Endometrium (tissue), 2 donors: ENCODE data around the gene BTBD9.

ENCODE experiments used
- FAIRE-seq: peaks from 2 replicates; lab custom pipeline; 2012; peaks lifted over from hg19 to GRCh38; lab: Jason Lieb, UNC
- donor health status: control.
- donor health status: control.

BTBD9 gene

DNA sequence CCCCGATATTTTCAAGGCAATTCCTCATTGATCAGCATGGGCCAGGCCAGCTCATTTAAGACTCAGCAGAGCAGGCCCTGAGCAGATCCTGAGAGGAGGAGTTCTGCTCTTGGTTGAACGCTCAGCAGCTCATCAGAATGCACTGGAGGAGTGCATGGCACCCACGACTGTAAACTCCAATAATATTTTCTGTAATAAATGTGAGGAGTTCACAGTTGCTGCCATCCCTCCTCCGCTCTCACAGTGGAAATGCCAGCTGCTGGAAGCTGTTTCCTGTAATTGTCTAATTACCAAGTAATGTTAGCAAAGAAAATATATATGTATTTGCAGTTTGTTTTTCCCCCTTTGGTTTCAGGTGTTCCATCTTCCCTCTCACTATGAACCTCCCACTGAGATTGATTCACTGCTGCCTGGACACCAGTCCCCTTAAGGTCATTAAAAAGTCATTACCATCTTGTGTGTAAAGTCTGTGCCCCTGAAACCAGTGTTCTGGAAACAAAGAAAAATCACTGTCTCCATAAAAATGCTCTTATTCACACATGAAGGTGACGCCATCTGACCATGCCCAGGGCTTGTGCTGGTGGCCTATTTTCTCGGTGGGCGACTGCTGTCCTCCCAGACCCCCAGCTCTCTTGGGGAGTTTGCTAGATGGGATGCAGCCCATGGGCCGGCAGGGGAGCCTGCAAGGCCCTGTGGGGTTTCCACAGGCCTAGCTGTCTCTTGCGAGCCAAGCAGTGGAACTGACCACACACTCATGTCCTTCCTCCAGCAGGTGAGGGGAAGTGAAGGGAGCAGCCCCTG lies 446.0 kb downstream of the BTBD9 start:
- FAIRE-seq, result no peak

DNA sequence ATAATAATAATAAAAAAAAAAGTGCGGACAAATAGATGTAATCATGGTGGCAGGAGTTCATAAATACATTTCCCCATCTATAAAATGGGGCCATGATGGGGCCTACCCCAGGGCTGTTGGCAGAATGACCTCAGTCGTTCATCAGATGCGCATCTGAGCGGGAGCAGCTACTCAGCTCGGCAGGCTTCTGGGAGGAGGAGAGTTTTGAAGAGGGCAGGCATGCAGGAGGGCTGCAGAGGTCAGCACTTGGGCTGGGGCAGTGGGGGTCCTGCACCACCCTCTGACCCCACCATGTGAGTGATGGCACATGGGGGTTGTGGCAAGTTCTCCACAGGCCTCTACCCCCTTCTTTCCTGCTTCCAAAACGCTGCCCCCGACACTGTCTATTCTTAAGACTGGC lies 446.7 kb downstream of the BTBD9 start:
- no peak for FAIRE-seq

DNA sequence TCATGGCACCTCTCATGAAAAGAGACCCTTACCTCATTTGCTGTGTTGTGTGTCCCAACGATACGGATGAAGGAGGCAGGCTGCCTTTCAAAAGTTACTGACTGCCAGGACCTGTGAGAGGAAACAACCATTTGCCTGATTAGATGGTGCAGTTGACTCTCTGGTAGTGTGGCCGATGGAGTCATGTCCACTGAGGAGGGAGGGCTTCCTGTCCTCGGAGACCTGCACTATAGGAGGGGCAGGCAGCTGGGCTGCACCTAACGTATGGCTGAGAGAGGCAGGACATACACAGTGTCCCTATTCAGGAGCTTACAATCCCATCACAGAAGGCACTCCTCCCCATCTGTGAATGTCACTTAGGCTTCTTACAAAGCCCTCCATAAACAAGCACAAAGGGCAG lies 447.2 kb downstream of the BTBD9 start:
- FAIRE-seq, result no peak

DNA sequence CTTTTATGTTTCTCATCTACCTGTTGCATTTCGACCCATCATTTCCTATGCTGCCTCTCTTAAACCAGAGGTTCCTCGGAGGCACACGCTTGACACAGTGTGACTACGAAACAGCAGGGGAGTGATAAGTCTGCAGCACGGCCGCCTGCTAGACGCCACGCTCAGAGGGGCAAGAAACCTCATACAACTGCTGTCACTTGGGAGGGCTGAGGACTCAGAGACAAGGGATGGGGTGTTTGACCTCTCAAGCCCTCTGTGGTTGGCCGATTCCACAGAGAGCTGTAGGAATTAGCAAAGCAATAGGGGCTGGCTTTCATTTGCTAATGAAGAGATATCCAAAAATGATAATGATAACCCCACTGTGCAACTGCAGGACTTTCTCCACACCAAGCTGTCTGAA lies 447.7 kb downstream of the BTBD9 start:
- no peak for FAIRE-seq

DNA sequence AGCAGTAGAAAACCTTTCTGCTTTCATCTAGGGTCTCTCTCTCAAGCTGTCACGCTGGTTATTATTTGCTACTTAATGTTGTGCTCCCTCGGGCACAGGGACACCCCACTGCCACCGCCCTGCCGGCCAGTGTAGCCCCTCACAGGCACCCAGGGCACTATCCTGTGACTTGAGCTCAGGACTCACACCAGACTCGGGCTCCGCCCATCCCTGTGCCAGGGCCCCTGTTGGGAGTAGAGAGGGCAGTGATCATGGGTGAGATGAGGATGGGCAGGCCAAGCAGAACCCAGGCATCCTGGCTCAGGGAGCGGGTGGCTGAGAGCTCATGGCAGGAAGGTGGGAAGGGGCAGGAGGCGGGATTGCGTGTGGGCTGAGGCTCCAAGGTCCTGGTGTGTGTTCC lies 448.3 kb downstream of the BTBD9 start:
- no peak for FAIRE-seq

DNA sequence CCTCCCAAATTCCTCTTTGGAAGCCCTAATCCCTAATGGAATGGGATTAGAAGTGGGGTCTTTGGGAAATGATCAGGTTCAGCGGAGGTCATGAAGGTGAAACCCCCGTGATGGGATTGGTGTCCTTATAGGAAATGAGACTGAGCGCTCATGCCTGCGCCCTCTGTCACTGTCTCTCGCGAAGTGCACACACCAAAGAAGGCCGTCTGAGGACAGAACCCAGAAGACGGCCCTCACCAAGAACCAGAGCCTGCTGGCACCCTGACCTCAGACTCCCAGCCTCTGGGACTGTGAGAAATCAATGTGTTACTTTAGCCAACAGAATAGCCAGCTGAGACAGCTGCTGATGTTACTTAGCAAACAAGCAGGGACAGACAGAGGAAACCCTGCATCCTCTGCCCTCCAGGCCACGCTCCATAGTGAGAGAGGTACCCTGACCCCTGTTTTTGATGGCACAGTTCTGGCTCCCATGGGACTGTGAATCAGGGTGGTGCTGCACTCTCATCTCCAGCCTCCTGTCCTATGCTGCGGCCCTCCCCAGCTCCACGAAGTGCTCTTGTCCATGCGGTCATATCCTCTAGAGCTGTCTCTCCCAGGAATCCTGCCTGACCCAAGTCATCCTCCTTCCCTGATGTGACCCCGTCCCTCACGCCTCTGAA lies 450.9 kb downstream of the BTBD9 start:
- no peak for FAIRE-seq

DNA sequence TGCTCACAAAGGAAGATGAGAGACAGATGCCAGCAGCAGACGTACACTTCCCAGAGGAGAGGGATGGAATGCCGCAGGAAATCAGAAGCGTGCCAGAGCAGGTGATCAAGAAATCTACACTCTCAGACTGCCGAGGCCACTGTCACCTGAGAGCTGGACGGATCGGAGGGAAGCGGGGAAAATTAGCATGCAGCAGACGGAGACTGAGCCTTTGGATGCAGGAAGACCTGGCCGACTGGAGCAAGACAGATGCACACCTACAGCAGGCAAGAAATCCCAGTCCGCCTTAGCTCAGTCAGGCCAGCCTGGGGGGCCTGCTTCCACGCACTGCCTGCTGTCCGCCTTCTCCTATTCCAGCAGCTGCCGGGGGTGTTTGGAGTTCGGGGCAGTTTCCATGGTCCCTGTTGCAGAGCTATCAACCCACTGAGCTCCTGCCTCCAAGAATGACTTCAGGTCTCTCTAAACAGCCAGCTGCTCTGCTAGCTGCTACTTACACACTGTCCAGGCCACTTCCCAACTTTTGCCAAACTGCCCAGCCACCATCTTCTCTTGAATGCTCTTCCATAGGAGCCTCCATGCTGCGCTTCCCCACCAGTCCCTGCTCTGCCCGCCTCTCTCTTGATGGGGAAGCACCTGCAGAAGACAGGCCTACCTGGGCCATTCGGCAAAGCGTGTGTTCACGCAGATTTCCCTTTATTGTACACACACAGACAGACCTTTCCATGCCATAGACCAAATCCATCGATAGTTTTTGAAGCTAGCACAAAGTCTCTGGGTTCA lies 451.7 kb downstream of the BTBD9 start:
- FAIRE-seq, result no peak

DNA sequence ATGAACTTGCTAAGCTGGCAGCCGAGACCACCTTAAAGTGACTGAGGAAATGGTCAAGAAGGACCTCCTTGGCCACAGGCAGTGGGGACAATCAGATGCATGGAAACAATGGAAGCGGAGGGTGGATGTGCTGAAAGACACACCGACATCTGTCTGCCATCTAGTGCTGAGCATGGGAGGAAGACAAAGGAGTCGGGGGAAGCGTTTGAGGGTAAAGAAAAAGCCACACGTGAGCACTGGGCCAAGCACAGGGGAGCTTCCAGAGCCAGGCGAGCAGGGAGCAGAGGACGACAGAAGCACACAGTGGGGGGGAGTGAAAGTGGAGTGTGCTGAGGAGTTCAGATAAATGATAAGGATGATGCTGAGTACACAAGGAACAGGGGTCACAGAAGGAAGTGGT lies 452.4 kb downstream of the BTBD9 start:
- FAIRE-seq, result no peak

DNA sequence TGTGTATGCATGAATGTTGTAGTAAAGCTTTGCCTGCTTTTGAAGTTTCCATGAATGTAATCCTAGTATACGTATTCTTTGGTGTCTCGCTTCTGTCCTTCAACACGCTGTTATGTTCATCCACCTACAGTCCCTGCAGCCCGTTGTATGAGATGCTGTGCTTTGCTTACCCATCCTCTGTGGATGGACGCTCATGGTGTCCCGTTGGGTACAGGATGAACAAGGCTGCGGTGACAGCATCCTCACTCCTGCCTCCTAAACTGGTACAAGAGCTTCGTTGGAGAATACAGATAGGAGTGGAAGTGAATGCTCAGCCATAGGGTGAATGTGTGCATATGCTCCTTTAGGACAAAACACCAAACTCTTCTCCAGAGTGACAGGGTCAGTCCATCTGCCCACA lies 454.0 kb downstream of the BTBD9 start:
- no peak for FAIRE-seq

DNA sequence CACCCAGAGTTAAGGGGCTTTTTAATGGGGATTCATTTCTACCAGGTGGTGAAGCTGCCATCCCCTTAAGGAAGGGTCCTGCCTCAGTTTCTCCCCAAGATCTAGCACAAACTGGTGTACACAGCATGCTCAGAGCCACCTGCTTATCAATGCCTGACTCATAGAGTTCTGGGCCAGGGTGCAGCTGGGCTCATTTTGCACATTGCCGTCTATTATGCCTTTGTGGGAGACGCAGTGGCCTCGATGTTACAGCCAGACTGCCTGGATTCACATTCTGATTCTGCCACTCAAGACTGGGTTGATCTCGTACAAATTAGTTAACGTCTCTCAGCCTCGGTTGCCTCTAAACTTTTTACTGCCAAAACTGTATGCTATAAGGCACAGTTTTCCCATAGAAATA lies 454.5 kb downstream of the BTBD9 start:
- no peak for FAIRE-seq

DNA sequence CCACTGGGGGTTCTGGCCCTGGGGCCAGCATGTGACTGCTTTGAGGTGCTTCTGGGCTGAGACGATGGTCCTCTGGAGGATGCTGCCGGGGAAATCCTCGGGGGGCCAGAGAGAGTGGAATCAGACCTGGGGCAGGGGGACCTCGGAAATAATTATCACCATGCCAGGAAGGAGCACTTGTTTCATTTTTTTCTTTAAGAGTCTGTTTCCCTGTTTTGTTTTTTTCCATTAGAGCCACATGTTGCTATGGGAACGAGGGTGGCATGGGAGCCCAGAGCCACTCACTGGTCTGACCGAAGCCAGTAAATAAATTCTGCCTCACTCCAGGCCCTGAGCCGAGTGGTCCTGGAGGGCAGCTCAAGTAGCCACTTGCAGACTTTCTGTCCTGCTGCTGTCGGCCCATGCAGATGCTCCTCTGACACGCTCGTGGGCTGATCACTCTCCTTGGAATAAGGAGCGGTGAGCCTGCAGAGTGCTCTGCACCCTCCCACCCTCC lies 455.1 kb downstream of the BTBD9 start:
- no peak for FAIRE-seq

DNA sequence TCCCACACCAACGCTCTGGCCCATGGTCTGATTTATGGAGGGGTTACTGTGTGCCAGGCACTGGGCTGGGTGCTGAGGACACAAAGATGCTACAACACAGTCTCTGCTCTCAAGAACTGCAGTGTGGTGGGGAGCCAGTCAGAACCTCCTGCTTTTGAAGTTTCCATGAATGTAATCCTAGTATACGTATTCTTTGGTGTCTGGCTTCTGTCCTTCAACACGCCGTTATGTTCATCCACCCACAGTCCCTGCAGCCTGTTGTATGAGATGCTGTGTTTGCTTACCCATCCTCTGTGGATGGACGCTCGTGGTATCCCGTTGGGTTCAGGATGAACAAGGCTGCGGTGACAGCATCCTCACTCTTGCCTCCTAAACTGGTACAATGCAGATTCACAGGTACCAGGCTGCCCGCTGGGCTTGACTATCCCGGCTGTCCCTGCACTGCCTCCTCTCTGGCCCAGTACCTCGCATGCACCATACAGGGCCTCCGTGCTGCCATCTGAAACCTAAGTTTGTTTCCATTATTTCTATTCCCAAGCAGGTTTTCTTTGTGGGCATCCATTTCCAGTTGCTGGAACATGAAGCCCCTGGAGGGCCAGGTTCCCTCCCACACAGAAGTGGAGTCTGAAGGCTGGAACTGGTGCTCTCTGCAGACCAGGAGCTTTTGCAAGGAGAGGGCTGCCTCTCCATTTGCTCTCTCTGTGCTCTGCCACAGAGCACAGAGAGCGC lies 455.7 kb downstream of the BTBD9 start:
- FAIRE-seq, result no peak

DNA sequence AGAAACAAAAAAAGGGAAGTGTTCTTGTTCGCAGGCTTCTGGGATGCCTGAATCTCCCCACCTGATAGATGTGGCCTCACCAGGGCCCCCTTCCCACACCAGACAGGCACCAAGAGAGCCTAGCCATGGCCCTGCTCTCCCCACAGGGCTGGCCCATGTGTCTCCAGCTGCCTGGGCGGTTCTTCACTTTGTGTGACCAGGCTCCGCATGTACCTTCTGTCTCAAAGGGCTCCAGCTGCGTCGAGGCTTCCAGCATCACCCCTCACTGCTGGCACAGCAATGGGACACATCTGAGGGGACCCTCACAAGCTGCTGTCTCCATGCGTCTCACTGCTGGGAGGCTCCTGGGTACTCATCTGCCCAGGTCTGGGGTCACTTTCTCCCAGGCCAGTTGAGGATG lies 457.3 kb downstream of the BTBD9 start:
- FAIRE-seq, result no peak

DNA sequence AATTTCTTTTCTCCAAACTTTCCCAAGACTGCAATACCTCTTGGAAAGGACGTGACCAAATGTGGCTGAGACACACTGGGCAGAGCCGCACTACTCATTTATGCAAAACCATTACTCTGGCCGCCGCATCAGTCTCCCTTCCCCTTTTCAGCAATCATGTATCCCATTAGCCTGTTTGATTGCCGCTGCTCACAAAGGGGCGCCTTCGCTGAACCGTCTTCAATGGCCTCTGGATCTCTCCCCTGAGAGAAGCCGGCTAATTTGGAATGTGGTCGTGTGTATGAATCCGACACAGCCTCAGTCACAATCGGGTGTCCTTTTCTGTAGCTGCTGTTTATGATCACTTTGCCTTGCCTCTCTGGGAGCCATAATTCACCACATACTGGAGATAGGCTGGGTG lies 459.1 kb downstream of the BTBD9 start:
- FAIRE-seq, result no peak

DNA sequence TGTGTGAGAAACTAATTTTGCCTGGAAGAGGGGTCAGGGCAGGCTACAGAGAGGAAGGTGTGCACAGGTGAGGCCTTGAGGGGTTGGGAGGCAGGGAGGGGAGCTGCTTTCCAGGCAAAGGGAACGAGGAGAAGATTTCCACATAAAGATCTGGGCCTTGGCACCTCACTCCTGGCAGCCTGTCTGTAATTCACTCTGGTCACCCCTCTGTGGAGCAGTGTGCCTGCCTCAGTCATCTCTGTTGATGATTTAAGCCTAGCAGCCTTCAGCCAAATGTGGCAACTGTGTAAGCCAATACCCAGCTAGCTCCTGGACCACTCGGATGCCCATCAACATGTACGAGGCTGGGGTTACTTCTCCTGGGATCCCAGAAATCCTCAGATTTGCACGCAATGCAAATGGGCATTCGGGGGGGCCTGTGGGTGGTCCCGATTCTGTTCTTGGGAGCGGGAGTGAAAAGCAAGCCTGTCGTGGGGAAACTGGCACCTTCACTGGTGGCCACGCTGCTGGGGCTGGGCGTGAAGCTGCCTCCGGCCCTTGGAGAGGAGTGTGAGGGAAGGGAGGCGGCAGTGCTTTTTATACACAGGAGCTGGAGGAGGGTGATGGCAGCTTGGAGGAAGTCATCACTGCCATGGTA lies 459.8 kb downstream of the BTBD9 start:
- FAIRE-seq, result no peak

DNA sequence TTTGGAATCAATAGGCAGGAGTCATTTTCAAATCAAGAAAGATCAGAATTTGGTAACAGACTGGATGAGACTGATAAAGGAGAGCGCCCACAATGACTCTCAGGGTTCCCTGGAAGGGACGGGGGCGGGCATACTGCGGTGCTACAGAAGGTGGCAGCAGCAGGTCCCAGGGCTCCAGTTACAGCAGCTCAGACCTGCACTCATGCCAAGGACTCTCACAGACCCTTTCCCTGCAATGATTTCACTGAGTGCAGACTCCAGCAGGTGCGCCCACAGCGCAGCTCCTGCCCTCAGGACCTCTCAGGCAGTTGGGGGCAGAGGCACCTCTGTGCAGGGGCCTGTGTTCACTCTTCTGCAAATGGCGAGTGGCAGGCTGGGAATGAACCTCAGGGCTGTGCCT lies 460.4 kb downstream of the BTBD9 start:
- FAIRE-seq, result no peak

DNA sequence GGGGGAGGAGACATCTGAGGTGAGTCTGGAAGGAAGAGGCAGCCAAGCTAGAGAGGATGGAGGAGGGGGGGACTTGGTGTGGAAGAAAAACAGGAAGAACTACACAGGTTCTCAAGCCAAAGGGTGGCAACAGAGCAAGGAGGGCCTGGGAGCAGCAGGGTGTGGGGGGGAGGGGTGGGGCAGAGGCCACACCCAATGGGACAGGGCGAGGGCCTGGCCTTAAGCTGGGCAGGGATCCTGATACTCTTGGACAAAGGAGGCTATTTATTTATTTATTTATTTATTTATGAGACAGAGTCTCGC lies 461.2 kb downstream of the BTBD9 start:
- FAIRE-seq, result no peak

DNA sequence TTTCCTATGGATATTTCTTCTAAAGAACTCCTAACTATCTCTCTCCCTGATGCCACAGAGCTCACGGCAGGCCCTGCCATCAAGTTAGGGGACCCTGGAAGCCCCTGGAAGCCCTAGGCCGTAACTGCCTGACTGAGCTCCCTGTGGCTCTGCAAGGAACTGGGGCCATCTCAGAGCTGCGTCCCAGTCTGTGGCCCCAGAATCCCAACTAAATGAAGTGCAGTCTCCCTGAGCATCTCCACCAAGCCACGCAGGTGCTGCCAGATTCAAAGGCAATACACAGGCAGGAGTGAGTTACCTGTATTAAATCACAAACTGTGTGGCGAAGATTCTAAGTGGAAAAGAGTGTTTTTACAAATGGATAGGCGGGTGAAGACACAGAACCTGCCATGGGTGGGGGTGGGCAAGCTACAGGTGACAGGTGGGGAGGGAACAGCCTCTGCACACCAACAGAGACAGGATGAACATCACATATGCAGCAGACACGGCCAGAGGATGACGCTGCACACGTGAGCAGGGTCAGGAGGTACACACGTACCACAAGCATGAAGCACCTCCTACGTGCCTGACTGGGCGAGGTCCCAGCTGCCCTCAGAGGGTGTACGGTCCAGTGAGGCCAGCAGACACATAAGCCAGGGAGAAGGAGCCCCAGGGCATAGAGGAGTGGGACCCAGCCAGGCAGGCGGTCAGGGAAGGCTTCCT lies 461.7 kb downstream of the BTBD9 start:
- no peak for FAIRE-seq

DNA sequence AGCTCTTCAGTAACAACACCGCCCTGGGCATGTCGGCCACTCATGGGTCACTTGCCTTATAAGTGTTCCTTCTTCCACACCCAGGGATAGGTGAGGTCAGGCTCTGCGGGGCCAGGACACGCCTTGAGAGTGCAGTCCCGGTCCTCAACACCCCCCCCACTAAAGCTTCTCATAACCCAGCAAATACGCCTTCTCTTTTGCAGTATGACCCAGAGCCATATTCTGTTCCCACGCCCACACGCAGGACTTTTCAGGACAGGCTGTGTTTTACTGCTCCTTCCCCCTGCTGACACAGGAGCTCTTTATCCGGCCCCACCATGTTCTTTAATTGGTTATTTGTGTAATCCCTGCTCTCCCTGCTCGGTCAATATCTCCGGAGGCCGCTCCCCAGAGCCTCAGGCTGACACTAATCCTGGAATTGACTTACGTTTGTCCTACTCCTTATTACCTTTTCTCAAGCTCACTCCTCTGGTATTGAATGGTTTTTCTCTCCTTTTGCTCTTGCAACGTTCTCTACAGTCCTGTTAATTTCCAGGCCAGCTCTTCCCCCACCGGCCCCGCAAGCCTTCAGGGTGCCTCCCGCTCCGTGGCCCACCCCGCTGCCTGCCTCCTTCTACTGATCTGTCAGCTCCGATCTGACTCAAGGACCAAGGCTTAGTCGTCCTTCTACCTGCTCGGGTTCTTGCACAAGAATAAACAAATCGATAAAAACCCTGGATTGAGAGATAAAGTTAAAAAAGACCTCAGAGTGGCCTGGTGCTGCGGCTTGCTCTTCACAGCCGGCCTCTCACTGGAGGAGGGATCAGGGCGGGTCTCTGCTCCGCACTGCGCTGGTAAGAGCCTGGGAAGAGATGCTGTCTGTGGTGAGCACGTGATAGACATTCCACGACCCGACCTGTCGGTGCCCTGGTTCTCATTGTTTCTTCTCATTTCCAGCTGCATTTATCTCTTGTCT lies 462.7 kb downstream of the BTBD9 start:
- no peak for FAIRE-seq

DNA sequence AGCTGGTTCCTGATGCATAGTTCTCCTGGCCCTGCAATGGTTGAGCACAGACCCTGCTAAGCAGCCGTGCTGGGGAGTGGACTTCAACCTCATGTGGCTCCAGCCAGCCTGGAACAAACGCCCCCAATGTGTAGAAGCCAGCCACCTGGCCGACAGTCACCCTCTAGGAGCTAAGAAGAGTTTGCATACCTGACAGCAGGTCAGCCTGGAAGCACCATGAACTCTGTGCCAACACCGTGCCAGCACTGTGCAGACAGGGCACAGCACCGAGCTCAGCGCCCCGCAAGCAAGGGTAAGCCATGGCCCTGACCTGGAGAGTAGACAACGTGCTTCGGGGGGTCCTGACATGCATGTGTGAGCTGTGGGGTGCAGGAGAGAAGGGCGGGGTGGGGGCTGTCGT lies 463.9 kb downstream of the BTBD9 start:
- no peak for FAIRE-seq
